ENCODE results near the gene RPL11.

Gene RPL11

GRCh38 chr1:23651069-23651808 is 40.4 kb upstream of the RPL11 start:
- Histone ChIP-seq H3K9me3 (ENCODE audit: control insufficient read depth in 5 of 5, low read length in 5 of 5) (no peaks in the 10 kb centered on the region), H3K4me3 (ENCODE audit: low read depth in 1 of 5, low read length in 5 of 5) (peak overlapping the region in 1 of 5 donors; percentile 39), H3K27ac (ENCODE audit: low read depth, low read length) (peak overlapping the region; percentile 49), H3K4me1 (ENCODE audit: control insufficient read depth in 5 of 5, insufficient read depth in 5 of 5, low read length in 5 of 5) (peaks cover 5 to 16% (median 13%) of the 10 kb centered on the region in 5 donors), H3K27me3 (ENCODE audit: control insufficient read depth in 5 of 5, insufficient read depth in 4 of 5, low read length in 5 of 5) (peaks cover 0 to 5% (median 4%) of the 10 kb centered on the region in 5 donors), H3K9ac (ENCODE audit: low read length in 5 of 5) (peak overlapping the region in 1 of 5 donors; percentile 38), H3K36me3 (ENCODE audit: control insufficient read depth in 5 of 5, insufficient read depth in 5 of 5, low read length in 5 of 5) (no peaks in the 10 kb centered on the region)

DNA sequence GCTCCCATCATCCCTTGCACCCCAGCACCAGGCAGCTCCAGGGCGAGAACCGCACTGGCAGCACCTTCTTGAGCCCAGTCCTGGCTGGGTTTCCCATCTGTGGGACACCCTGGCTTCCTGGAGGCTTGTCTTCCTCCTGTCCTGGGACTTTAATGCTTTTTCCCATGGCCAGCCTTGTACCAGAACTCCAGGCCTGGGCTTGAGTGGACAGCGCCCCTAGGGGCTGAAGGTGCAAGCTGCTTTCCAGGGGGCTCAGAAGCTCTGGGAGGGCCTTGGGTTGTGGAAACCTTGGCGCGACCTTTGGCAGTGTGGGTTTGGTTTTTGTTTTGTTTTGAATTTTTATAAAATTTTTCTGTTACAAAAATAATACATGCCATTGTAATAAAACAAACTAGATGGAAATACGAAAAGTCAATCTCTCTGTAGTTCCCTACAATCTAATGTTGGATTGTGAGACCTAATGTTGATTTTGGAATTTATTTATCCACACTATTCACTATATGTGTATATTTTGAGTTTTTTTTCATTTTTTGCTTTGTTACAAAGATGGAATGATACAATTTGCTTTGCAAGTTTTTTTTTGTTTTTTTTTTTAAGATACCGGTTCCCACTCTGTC is 33.8 kb upstream of the RPL11 start:
- H3K27me3 ChIP-seq (ENCODE audit: control insufficient read depth in 5 of 5, insufficient read depth in 4 of 5, low read length in 5 of 5): peaks cover 0 to 5% (median 3%) of the 10 kb centered on the region in 5 donors
- H3K9me3 ChIP-seq (ENCODE audit: control insufficient read depth in 5 of 5, low read length in 5 of 5): no peaks in the 10 kb centered on the region
- no peak overlapping the region for H3K4me3 ChIP-seq (ENCODE audit: low read depth in 1 of 5, low read length in 5 of 5)

DNA sequence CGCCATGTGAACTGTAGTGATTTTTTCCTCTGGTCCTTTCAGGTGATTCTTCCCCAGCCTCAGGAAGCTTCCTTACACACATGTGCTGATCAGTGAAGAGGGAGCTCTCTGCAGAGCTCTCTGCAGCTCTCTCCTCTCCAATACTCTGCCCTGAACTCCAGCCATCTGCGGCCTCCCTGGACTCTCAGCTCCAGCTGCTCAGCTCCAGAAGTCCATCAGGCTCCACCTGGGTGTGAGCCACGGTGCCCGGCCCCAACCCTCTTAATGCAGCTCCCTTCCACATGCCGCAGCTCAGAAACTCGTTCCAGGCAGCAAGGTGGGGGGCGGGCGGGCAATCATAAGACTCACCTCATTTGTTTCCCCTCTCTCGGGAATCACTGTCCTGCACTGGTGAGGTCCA is 30.9 kb upstream of the RPL11 start:
- H3K4me3 ChIP-seq (ENCODE audit: low read depth in 1 of 5, low read length in 5 of 5): no peak overlapping the region
- H3K9me3 ChIP-seq (ENCODE audit: control insufficient read depth in 5 of 5, low read length in 5 of 5): no peaks in the 10 kb centered on the region
- no peaks in the 10 kb centered on the region for H3K36me3 ChIP-seq (ENCODE audit: control insufficient read depth in 5 of 5, insufficient read depth in 5 of 5, low read length in 5 of 5)
- no peak overlapping the region for H3K27ac ChIP-seq (ENCODE audit: low read depth, low read length)
- peaks cover 0 to 4% (median 0%) of the 10 kb centered on the region in 5 donors for H3K4me1 ChIP-seq (ENCODE audit: control insufficient read depth in 5 of 5, insufficient read depth in 5 of 5, low read length in 5 of 5)
- H3K27me3 ChIP-seq (ENCODE audit: control insufficient read depth in 5 of 5, insufficient read depth in 4 of 5, low read length in 5 of 5): peaks cover 0 to 4% (median 0%) of the 10 kb centered on the region in 5 donors
- H3K9ac ChIP-seq (ENCODE audit: low read length in 5 of 5): no peak overlapping the region

More for the DNA sequence above, 33.8 kb upstream of the RPL11 start:
- Histone ChIP-seq H3K36me3 (ENCODE audit: control insufficient read depth in 5 of 5, insufficient read depth in 5 of 5, low read length in 5 of 5) (no peaks in the 10 kb centered on the region), H3K9ac (ENCODE audit: low read length in 5 of 5) (peak overlapping the region in 1 of 5 donors; percentile 94), H3K4me1 (ENCODE audit: control insufficient read depth in 5 of 5, insufficient read depth in 5 of 5, low read length in 5 of 5) (peaks cover 0 to 4% (median 0%) of the 10 kb centered on the region in 5 donors), H3K27ac (ENCODE audit: low read depth, low read length) (no peak overlapping the region)

GRCh38 chr1:23661887-23662286 is 29.7 kb upstream of the RPL11 start:
- no peak overlapping the region for H3K4me3 ChIP-seq (ENCODE audit: low read depth in 1 of 5, low read length in 5 of 5)
- no peak overlapping the region for H3K27ac ChIP-seq (ENCODE audit: low read depth, low read length)
- H3K36me3 ChIP-seq (ENCODE audit: control insufficient read depth in 5 of 5, insufficient read depth in 5 of 5, low read length in 5 of 5): no peaks in the 10 kb centered on the region
- no peak overlapping the region for H3K9ac ChIP-seq (ENCODE audit: low read length in 5 of 5)
- peaks cover 0 to 4% (median 0%) of the 10 kb centered on the region in 5 donors for H3K27me3 ChIP-seq (ENCODE audit: control insufficient read depth in 5 of 5, insufficient read depth in 4 of 5, low read length in 5 of 5)
- H3K9me3 ChIP-seq (ENCODE audit: control insufficient read depth in 5 of 5, low read length in 5 of 5): no peaks in the 10 kb centered on the region
- H3K4me1 ChIP-seq (ENCODE audit: control insufficient read depth in 5 of 5, insufficient read depth in 5 of 5, low read length in 5 of 5): peaks cover 0 to 4% (median 0%) of the 10 kb centered on the region in 5 donors

DNA sequence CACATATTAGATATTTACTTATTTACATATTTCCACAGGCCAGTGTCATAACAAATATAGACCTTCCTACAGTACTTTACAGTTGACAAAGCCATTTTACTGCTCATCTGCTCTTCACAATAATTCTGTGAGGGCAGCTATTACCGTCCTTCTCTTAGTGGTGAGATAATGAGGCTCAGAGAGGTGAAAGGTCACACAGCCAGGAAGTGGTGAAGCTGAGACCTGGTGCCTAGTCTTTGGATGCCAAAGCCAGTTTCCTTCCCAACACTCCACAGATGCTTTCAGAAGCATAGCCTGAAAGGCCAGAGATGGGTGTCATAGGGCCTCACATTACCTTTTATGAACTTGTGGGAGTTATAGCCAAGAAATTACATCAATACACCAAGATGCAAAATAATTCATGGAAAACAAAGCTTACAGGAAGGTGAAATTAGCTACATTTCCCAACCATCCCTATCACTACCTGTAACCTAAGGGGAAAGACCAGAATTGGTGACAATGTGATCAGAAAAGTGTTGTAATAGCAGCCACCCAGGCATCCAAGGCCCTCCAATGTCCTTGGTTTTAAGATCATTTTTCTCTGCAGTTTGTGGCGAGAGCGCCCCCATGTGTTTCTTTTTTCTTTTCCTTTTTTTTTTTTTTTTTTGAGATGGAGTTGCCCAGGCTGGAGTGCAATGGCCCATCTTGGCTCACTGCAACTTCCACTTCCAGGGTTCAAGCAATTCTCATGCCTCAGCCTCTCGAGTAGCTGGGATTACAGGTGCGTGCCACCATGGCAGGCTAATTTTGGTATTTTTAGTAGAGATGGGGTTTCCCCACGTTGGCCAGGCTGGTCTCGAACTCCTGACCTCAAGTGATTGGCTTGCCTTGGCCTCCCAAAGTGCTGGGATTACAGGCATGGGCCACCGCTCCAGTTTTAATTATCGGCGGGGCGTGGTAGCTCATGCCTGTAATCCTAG is 26.5 kb upstream of the RPL11 start:
- Histone ChIP-seq H3K4me1 (ENCODE audit: control insufficient read depth in 5 of 5, insufficient read depth in 5 of 5, low read length in 5 of 5) (no peaks in the 10 kb centered on the region), H3K9ac (ENCODE audit: low read length in 5 of 5) (no peak overlapping the region), H3K27me3 (ENCODE audit: control insufficient read depth in 5 of 5, insufficient read depth in 4 of 5, low read length in 5 of 5) (no peaks in the 10 kb centered on the region), H3K4me3 (ENCODE audit: low read depth in 1 of 5, low read length in 5 of 5) (no peak overlapping the region), H3K27ac (ENCODE audit: low read depth, low read length) (no peak overlapping the region), H3K9me3 (ENCODE audit: control insufficient read depth in 5 of 5, low read length in 5 of 5) (no peaks in the 10 kb centered on the region), H3K36me3 (ENCODE audit: control insufficient read depth in 5 of 5, insufficient read depth in 5 of 5, low read length in 5 of 5) (no peaks in the 10 kb centered on the region)

GRCh38 chr1:23667411-23667810 is 24.2 kb upstream of the RPL11 start:
- Histone ChIP-seq H3K9ac (ENCODE audit: low read length in 5 of 5) (no peak overlapping the region), H3K36me3 (ENCODE audit: control insufficient read depth in 5 of 5, insufficient read depth in 5 of 5, low read length in 5 of 5) (no peaks in the 10 kb centered on the region), H3K27ac (ENCODE audit: low read depth, low read length) (no peak overlapping the region), H3K4me3 (ENCODE audit: low read depth in 1 of 5, low read length in 5 of 5) (no peak overlapping the region), H3K9me3 (ENCODE audit: control insufficient read depth in 5 of 5, low read length in 5 of 5) (no peaks in the 10 kb centered on the region), H3K4me1 (ENCODE audit: control insufficient read depth in 5 of 5, insufficient read depth in 5 of 5, low read length in 5 of 5) (no peaks in the 10 kb centered on the region), H3K27me3 (ENCODE audit: control insufficient read depth in 5 of 5, insufficient read depth in 4 of 5, low read length in 5 of 5) (no peaks in the 10 kb centered on the region)

DNA sequence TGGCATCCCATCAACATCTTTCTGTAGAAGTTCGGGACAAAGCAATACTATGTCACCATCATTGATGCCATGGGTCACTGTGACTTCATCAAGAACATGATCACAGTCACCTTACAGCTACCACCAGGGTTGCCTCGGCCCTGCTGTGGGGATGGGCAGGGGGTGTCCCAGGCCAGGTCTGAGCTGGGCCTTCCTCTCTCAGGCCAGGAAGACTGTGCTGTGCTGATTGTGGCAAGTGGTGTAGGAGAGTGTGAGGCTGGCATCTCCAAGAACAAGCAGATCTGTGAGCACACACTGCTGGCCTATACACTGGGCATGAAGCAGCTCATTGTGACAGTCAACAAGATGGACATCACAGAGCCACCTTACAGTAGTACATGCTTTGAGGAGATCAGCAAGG is 20.9 kb upstream of the RPL11 start:
- H3K36me3 ChIP-seq (ENCODE audit: control insufficient read depth in 5 of 5, insufficient read depth in 5 of 5, low read length in 5 of 5): no peaks in the 10 kb centered on the region
- no peak overlapping the region for H3K9ac ChIP-seq (ENCODE audit: low read length in 5 of 5)
- no peaks in the 10 kb centered on the region for H3K4me1 ChIP-seq (ENCODE audit: control insufficient read depth in 5 of 5, insufficient read depth in 5 of 5, low read length in 5 of 5)
- H3K4me3 ChIP-seq (ENCODE audit: low read depth in 1 of 5, low read length in 5 of 5): no peak overlapping the region
- H3K27me3 ChIP-seq (ENCODE audit: control insufficient read depth in 5 of 5, insufficient read depth in 4 of 5, low read length in 5 of 5): no peaks in the 10 kb centered on the region
- no peak overlapping the region for H3K27ac ChIP-seq (ENCODE audit: low read depth, low read length)
- no peaks in the 10 kb centered on the region for H3K9me3 ChIP-seq (ENCODE audit: control insufficient read depth in 5 of 5, low read length in 5 of 5)

DNA sequence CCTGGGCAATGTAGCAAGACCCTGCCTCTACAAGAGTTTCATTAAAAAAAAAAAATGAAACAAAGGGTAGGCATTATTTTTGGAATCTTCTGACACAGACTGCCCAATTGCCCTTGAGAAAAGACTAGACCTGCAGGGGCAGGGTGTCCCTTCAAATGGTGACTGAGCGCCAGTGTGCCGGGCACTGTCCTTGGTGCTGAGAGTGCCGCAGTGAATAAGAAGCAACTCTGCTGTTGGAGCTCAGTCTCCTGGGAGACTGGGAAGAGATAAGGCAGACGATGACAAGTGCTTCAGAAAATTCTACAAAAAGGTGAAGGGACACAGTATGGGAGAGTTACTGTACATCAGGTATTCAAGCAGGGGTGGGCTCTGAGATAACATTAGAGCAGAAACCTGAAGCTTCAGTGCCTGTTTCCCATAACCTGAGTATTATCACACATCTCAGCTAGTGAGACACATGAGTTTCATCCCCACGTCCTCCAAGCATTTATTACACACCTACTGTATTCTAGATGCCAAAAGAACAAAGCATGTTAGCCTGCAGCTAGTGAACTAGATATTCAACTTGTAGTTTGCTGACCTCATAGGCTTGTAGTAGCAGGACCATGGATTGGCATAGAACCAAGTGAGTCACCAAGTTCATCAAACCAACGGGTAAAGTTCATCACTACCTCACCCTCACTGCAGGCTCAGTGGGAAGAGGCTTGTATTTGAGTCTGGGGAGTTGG is 18.4 kb upstream of the RPL11 start:
- no peak overlapping the region for H3K4me3 ChIP-seq (ENCODE audit: low read depth in 1 of 5, low read length in 5 of 5)
- H3K4me1 ChIP-seq (ENCODE audit: control insufficient read depth in 5 of 5, insufficient read depth in 5 of 5, low read length in 5 of 5): no peaks in the 10 kb centered on the region
- H3K9me3 ChIP-seq (ENCODE audit: control insufficient read depth in 5 of 5, low read length in 5 of 5): no peaks in the 10 kb centered on the region
- no peak overlapping the region for H3K27ac ChIP-seq (ENCODE audit: low read depth, low read length)
- H3K36me3 ChIP-seq (ENCODE audit: control insufficient read depth in 5 of 5, insufficient read depth in 5 of 5, low read length in 5 of 5): no peaks in the 10 kb centered on the region
- peaks cover 0 to 8% (median 2%) of the 10 kb centered on the region in 5 donors for H3K27me3 ChIP-seq (ENCODE audit: control insufficient read depth in 5 of 5, insufficient read depth in 4 of 5, low read length in 5 of 5)
- H3K9ac ChIP-seq (ENCODE audit: low read length in 5 of 5): no peak overlapping the region

GRCh38 chr1:23679815-23680214 is 11.8 kb upstream of the RPL11 start:
- H3K27me3 ChIP-seq (ENCODE audit: control insufficient read depth in 5 of 5, insufficient read depth in 4 of 5, low read length in 5 of 5): peaks cover 3 to 10% (median 7%) of the 10 kb centered on the region in 5 donors
- H3K4me3 ChIP-seq (ENCODE audit: low read depth in 1 of 5, low read length in 5 of 5): no peak overlapping the region
- H3K4me1 ChIP-seq (ENCODE audit: control insufficient read depth in 5 of 5, insufficient read depth in 5 of 5, low read length in 5 of 5): no peaks in the 10 kb centered on the region
- no peaks in the 10 kb centered on the region for H3K36me3 ChIP-seq (ENCODE audit: control insufficient read depth in 5 of 5, insufficient read depth in 5 of 5, low read length in 5 of 5)
- H3K9ac ChIP-seq (ENCODE audit: low read length in 5 of 5): no peak overlapping the region
- H3K27ac ChIP-seq (ENCODE audit: low read depth, low read length): no peak overlapping the region
- H3K9me3 ChIP-seq (ENCODE audit: control insufficient read depth in 5 of 5, low read length in 5 of 5): no peaks in the 10 kb centered on the region
